ENCODE measurements around the gene GRM4.

The GRM4 gene

DNA sequence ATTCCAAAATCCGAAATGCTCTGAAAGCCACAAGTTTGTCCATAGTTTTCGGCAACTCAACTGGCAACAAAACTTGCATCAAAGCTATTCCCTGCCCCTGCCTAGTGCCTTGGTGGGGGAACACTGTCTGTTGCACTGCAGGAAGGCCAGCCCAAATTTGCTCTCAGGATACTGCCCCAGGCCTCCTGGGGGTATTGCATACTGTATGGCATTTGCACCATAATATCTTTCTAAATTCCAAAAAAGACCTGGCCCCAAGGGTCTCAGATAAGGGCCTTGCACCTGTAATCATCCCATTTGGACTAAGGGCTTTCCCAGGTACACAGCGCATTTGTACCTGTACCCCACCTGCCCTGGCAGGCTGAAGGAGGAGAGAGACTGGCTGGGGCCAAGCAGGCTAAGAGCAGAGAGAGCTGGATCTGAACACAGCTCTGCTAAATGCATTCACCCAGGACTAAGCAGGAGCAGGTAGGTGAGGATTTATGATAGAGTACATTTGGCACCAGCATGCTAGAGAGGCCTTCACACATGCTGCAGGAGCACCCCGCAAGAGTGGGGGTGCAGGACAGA lies 4.0 kb upstream of the GRM4 start:
- TF ChIP-seq CTCF (IDR thresholded peaks at IDR 0.05; ENCODE audit: low read length, missing control alignments), result no peak
- DNase-seq (ENCODE audit: low read depth), result no peak
- no peak overlapping the region for H3K4me3 ChIP-seq (replicated peaks; ENCODE audit: low read depth, low read length)

GRCh38 chr6:34149452-34149810 lies 3.5 kb upstream of the GRM4 start:
- no peak for DNase-seq (ENCODE audit: low read depth)
- H3K4me3 ChIP-seq (replicated peaks; ENCODE audit: low read depth, low read length), result no peak overlapping the region
- TF ChIP-seq CTCF (IDR thresholded peaks at IDR 0.05; ENCODE audit: low read length, missing control alignments), result no peak

DNA sequence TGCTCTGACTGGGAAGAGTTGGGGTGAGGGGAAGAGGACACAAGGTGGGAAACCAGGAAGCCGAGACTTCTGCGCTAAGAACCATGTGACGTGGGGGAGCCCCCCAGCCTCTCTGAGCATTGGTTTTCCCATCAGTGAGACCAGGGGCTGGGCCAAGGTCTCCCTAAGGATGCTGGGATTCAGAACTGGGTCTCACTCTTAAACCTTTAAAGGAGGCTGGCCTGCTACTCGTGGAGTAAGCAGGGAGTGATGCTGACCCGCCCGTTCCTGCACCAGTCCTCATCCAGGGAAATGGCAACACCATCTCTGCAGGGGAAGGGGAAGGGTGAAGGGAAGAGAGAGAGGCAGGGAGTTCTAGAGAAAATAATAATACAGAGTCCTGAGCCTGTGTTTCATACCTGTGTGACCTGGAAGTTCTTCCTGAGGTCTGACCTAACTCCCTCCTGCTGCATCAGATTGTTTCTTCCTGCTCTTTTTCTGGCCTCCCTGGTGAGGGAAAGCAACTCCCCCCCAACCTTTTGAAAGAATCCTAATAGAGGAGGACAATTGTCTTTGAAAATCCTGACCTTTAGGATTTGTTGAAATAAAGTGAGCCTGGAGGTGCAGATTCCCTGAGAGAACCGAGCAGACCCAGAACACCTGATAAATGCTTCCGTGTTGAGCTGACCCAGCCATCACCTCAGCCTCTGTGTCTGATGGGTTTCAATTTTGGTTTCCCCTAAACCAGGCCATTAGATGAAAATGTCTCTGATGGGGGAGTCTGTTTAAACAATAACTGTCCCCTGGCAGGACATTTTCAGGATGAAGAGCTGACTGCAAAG lies 3.0 kb upstream of the GRM4 start:
- no peak for DNase-seq (ENCODE audit: low read depth)
- H3K4me3 ChIP-seq (replicated peaks; ENCODE audit: low read depth, low read length), result no peak overlapping the region
- no peak for TF ChIP-seq CTCF (IDR thresholded peaks at IDR 0.05; ENCODE audit: low read length, missing control alignments)

DNA sequence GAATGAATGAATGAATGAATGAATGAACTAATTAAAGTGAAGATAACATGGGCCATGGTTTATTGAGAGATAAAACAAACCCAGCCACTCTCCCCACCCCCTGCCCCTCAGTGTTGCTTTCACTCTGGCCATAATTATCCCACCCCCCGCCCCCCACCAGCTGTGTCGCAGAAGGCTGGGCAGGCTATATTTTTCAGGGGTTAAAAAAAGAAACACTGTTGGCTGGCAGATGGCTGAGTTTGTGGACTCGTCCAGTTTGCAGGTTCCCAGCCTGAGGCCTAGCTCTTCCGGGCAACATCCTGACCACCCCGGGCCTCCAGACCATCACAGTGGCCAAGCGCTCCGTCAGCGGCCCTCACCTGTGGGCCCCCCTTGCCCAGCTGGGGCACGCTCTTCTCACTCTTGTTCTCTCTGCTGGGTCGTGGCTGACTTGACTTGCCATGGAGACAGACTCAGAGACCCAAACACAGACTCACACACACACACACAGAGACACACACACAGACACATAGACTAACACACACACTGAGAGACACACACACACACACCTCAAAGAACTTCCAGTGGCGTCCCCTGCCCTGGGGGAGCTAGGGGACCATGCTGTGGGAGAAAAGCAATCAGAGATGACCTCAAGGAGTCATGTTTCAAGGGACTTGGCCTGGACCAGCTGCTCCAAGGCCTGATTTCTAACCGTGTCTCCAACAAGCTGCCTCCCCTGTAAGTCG lies 2.2 kb upstream of the GRM4 start:
- H3K4me3 ChIP-seq (replicated peaks; ENCODE audit: low read depth, low read length), result no peak overlapping the region
- TF ChIP-seq CTCF (IDR thresholded peaks at IDR 0.05; ENCODE audit: low read length, missing control alignments), result no peak
- DNase-seq (ENCODE audit: low read depth), result no peak

DNA sequence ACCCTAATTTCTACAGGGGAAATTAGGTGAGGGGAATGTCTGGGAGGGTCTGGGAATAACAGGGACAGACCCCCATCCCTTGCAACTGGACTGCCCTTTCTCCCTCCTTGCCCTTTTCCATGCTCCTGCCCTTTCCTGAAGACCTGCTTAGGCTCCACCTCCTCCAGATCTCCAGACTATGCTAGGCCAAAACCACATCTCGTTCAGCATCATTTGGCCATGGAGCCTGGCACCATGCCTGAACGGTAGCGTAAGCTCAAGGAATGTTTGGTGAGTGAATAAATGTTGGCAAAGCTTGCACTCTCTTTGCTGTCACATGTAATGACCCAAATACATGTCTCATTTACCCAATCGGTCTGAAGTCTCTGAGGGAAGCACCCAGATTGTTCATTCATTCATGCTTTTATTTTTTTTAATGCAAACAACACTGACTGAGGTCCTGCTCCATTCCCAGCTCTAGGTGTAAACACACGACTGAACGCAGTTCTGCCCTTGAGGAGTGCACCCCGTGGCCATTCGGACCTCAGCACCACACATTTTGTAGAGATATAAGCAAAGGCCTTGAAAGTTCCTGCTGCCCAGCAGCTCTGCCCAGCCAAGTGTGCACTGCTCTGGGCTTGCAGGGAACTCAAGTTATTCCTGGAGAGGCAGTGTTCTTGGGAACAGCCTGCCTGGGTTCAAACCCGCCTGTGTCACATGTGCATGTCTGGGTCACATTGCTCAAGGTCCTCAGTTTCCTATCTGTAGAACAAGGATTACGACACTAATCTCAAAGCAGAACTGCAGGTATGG lies 1.1 kb upstream of the GRM4 start:
- TF ChIP-seq CTCF (IDR thresholded peaks at IDR 0.05; ENCODE audit: low read length, missing control alignments), result no peak
- H3K4me3 ChIP-seq (replicated peaks; ENCODE audit: low read depth, low read length), result no peak overlapping the region
- peak; percentile 32 for DNase-seq (ENCODE audit: low read depth)

- peak; percentile 40 for DNase-seq (ENCODE audit: low read depth)
- H3K4me3 ChIP-seq (replicated peaks; ENCODE audit: low read depth, low read length), result peak overlapping the region; percentile 30
- no peak for TF ChIP-seq CTCF (IDR thresholded peaks at IDR 0.05; ENCODE audit: low read length, missing control alignments)
Measured at GRCh38 chr6:34145161-34146020, 496 bp downstream of the GRM4 start.
